ENCODE data around the gene ST3GAL3. TPM values are rescaled to one million over a fixed set of nuclear protein-coding genes. Genes with fewer than 3 reads are reported as not detected.

ST3GAL3 gene
- total RNA-seq, 6 experiments from 2014 or later = 6.4 to 14.2 (median 12.0) TPM

- no peaks in the 10 kb centered on the region for H3K27me3 ChIP-seq
- 80% methylated on average over 3 of the region's 4 CpGs for WGBS (ENCODE audit: insufficient coverage, low coverage, low lambda C conversion rate, missing lambda C conversion rate)
- peaks cover 0 to 3% (median 0%) of the 10 kb centered on the region in 4 donors for H3K36me3 ChIP-seq
- no peaks in the 10 kb centered on the region for H3K4me1 ChIP-seq
- H3K9me3 ChIP-seq = no peaks in the 10 kb centered on the region
- ATAC-seq (no peak), DNase-seq (no peak)
- H3K4me3 ChIP-seq = no peak overlapping the region
- TF ChIP-seq, protein P1, sequence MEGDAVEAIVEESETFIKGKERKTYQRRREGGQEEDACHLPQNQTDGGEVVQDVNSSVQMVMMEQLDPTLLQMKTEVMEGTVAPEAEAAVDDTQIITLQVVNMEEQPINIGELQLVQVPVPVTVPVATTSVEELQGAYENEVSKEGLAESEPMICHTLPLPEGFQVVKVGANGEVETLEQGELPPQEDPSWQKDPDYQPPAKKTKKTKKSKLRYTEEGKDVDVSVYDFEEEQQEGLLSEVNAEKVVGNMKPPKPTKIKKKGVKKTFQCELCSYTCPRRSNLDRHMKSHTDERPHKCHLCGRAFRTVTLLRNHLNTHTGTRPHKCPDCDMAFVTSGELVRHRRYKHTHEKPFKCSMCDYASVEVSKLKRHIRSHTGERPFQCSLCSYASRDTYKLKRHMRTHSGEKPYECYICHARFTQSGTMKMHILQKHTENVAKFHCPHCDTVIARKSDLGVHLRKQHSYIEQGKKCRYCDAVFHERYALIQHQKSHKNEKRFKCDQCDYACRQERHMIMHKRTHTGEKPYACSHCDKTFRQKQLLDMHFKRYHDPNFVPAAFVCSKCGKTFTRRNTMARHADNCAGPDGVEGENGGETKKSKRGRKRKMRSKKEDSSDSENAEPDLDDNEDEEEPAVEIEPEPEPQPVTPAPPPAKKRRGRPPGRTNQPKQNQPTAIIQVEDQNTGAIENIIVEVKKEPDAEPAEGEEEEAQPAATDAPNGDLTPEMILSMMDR (IDR thresholded peaks at IDR 0.05) = no peak
- TF ChIP-seq POLR2A (IDR thresholded peaks at IDR 0.05) = no peak
- no peak overlapping the region for H3K27ac ChIP-seq
- intact Hi-C loops (cut with DNase I) = no loop called here
Observed at GRCh38 chr1:43747736-43748135, 40.4 kb downstream of the ST3GAL3 start.

GRCh38 chr1:43750083-43750482 lies 42.7 kb downstream of the ST3GAL3 start:
- H3K36me3 ChIP-seq = peaks cover 0 to 3% (median 0%) of the 10 kb centered on the region in 4 donors
- WGBS (ENCODE audit: insufficient coverage, low coverage, low lambda C conversion rate, missing lambda C conversion rate) = 100% methylated on average over 1 of the region's 1 CpG
- H3K9me3 ChIP-seq = no peaks in the 10 kb centered on the region
- no peak for ATAC-seq
- TF ChIP-seq, protein P1 (IDR thresholded peaks at IDR 0.05) = no peak
- no peak for TF ChIP-seq POLR2A (IDR thresholded peaks at IDR 0.05)
- no peaks in the 10 kb centered on the region for H3K27me3 ChIP-seq
- H3K4me1 ChIP-seq = no peaks in the 10 kb centered on the region
- no peak overlapping the region for H3K4me3 ChIP-seq
- intact Hi-C loops (cut with DNase I) = no loop called here
- no peak overlapping the region for H3K27ac ChIP-seq
- DNase-seq = no peak

DNA sequence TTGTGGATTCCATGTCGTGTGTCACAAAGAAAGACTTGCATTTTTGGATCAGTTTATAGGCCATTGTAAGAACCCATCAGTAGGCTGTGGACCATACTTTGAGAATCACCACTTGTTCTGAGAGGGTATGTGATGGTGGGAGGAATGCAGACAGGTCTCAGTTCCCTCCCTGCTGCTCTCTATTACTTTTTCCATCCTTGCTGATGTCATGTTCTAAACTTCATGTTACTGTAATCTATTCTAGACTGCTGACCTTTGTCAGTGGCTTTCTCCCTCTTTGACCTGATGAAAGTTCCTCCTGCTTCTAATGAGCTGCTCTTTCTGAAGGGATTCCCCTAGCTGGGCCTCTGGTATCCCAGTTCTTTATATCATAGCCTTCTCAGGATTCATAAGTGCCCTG lies 46.1 kb downstream of the ST3GAL3 start:
- 55% methylated on average over 1 of the region's 1 CpG for WGBS (ENCODE audit: insufficient coverage, low coverage, low lambda C conversion rate, missing lambda C conversion rate)
- intact Hi-C loops (cut with DNase I) = no loop called here
- no peak for DNase-seq
- Histone ChIP-seq H3K27me3 (no peaks in the 10 kb centered on the region), H3K4me1 (peaks cover 0 to 18% (median 2%) of the 10 kb centered on the region in 4 donors), H3K9me3 (no peaks in the 10 kb centered on the region), H3K36me3 (peaks cover 0 to 3% (median 0%) of the 10 kb centered on the region in 4 donors), H3K4me3 (no peak overlapping the region), H3K27ac (no peak overlapping the region)
- peak in 2 of 4 donors; percentile 17 to 26 for ATAC-seq
- no peak for TF ChIP-seq POLR2A (IDR thresholded peaks at IDR 0.05)
- TF ChIP-seq, protein P1 (IDR thresholded peaks at IDR 0.05) = no peak

- TF ChIP-seq, protein P1 (IDR thresholded peaks at IDR 0.05) = no peak
- no peak for TF ChIP-seq POLR2A (IDR thresholded peaks at IDR 0.05)
- no peak for ATAC-seq
- intact Hi-C loops (cut with DNase I) = no loop called here
Observed at GRCh38 chr1:43754892-43755291, 47.6 kb downstream of the ST3GAL3 start.

More at GRCh38 chr1:43754892-43755291, 47.6 kb downstream of the ST3GAL3 start:
- H3K27me3 ChIP-seq = no peaks in the 10 kb centered on the region
- no peak for DNase-seq
- peaks cover 0 to 20% (median 2%) of the 10 kb centered on the region in 4 donors for H3K4me1 ChIP-seq
- no peak overlapping the region for H3K27ac ChIP-seq
- H3K9me3 ChIP-seq = no peaks in the 10 kb centered on the region
- H3K4me3 ChIP-seq = no peak overlapping the region
- H3K36me3 ChIP-seq = no peaks in the 10 kb centered on the region

Measured in right lobe of liver (tissue), 6 donors.